ENCODE measurements around the gene DGKG. TPM values are rescaled to one million over a fixed set of nuclear protein-coding genes. Genes with fewer than 3 reads are reported as not detected.
A peak's percentile ranks its signal among the peaks of the same experiment; 100 is the strongest.

The DGKG gene
- total and polyA plus RNA-seq, 2 donors (not counting 1 experiment from before 2014, with no cell fraction given), result 0.67 to 10.9 TPM

GRCh38 chr3:186107215-186108105 is 254.6 kb downstream of the DGKG start:
- ChIA-PET CTCF (interaction anchor here (1.0 kb wide), 1 partner anchor 433 kb away, joined by 4 read pairs; no protein-coding TSS in a partner anchor), POLR2A (interaction anchor here (0.7 to 1.1 kb wide), 4 partner anchors 128 to 460 kb away, joined by 4 to 7 read pairs (median 4); partner anchors contain the start of gene TBCCD1)
- H3K9ac ChIP-seq (ENCODE audit: low read length), result peak overlapping the region; percentile 70
- DNase-seq, result peak; percentile 71
- peaks cover 0 to 11% (median 0%) of the 10 kb centered on the region in 3 donors for H3K9me3 ChIP-seq (ENCODE audit: control extremely low read depth in 1 of 3, control insufficient read depth in 2 of 3, insufficient read depth in 1 of 3, low read length in 2 of 3)
- H3K27me3 Mint-ChIP-seq, result peaks cover 33% of the 10 kb centered on the region
- peaks cover 38% of the 10 kb centered on the region for H3K4me1 Mint-ChIP-seq
- intact Hi-C loops (cut with micrococcal nuclease), result loop anchor here (2.0 to 10.0 kb wide), 4 partner anchors 147 to 717 kb away; partner anchors contain the start of genes DGKG and EIF4A2
- peak overlapping the region; percentile 53 for H3K27ac Mint-ChIP-seq
- WGBS (ENCODE audit: insufficient coverage), result 2% methylated on average over 32 of the region's 45 CpGs
- H3K79me2 ChIP-seq (ENCODE audit: control insufficient read depth, insufficient read depth, low read length), result no peaks in the 10 kb centered on the region
- H3K36me3 ChIP-seq (replicated peaks in 1 of 2; ENCODE audit: control extremely low read depth in 1 of 2, control insufficient read depth in 1 of 2, extremely low read depth in 1 of 2, insufficient read depth in 2 of 2, low read length in 1 of 2), result no peaks in the 10 kb centered on the region
- H3K27me3 ChIP-seq (replicated peaks in 1 of 4; ENCODE audit: control extremely low read depth in 1 of 4, control insufficient read depth in 3 of 4, insufficient read depth in 4 of 4, low read length in 3 of 4), result peaks cover 2 to 62% (median 36%) of the 10 kb centered on the region in 4 experiments
- no peak overlapping the region for H3K27ac ChIP-seq (ENCODE audit: low read length in 2 of 2)
- peak overlapping the region; percentile 62 for H2AFZ ChIP-seq (ENCODE audit: insufficient read depth, low read depth, low read length, poor library complexity, severe bottlenecking)
- peaks cover 32 to 41% of the 10 kb centered on the region in 2 donors for H3K4me1 ChIP-seq (ENCODE audit: control insufficient read depth in 2 of 2, insufficient read depth in 2 of 2, low read length in 2 of 2)
- H3K4me3 Mint-ChIP-seq, result peak overlapping the region; percentile 96
- H3K4me3 ChIP-seq (ENCODE audit: control extremely low read depth in 1 of 5, extremely low read depth in 1 of 5, insufficient read depth in 1 of 5, low read depth in 2 of 5, low read length in 4 of 5), result peak overlapping the region; percentile 15 to 73 (median 63)
- no peaks in the 10 kb centered on the region for H3K9me3 Mint-ChIP-seq (ENCODE audit: insufficient read depth)
- ATAC-seq (ENCODE audit: low read depth), result peak; percentile 10
- H3K4me2 ChIP-seq (replicated peaks; ENCODE audit: low read depth, low read length, poor library complexity, severe bottlenecking), result peak overlapping the region; percentile 90
- H4K20me1 ChIP-seq (ENCODE audit: control insufficient read depth, insufficient read depth, low read length, poor library complexity, severe bottlenecking), result no peaks in the 10 kb centered on the region
- TF ChIP-seq EZH2 (IDR thresholded peaks at IDR 0.05; ENCODE audit: borderline replicate concordance, insufficient read depth, low read depth, low read length, poor library complexity, severe bottlenecking) (no peak), CTCF (IDR thresholded peaks at IDR 0.05) (no peak)

Measured in B cell (primary cell).